ENCODE measurements around the gene GNA14.
"Not testable (repeated sequence)": the region's sequence is repeated elsewhere in the genome, so short reads cannot be mapped to it uniquely, and the experiment has no call there.

- not testable (repeated sequence) for TF ChIP-seq POLR2A (IDR thresholded peaks at IDR 0.05); CTCF (IDR thresholded peaks at IDR 0.05 in 4 of 5, conservative IDR thresholded peaks at IDR 0.05 in 1 of 5)
These were observed 249.5 kb downstream of the GNA14 start for GRCh38 chr9:77398581-77398980.
